Smooth muscle cell (in vitro differentiated cells): ENCODE measurements around the gene ZFPM1. TPM values are rescaled to one million over a fixed set of nuclear protein-coding genes. Genes with fewer than 3 reads are reported as not detected.

ENCODE experiments used
- DNase-seq: peaks from one replicate; lab custom pipeline; 2025; ENCODE audit not compliant: unreplicated experiment; lab: John Stamatoyannopoulos, UW
- H2AFZ ChIP-seq: fragments of 200-600 bp; sonication (generic); 2 replicates; pipeline ENCODE4 v1.6.0; 2016; ENCODE audit warnings: antibody characterized with exemption, low read depth, mild to moderate bottlenecking
- H3F3A ChIP-seq: fragments of 200-600 bp; sonication (generic); 2 replicates; pipeline ENCODE4 v1.6.0; 2017; ENCODE audit warnings: antibody characterized with exemption, low read depth
- H3K27ac ChIP-seq: fragments of 200-600 bp; sonication (generic); 2 replicates; pipeline ENCODE4 v1.5.1; 2016; ENCODE audit warnings: low read depth, mild to moderate bottlenecking
- H3K27me3 ChIP-seq: fragments of 200-600 bp; sonication (generic); 2 replicates; pipeline ENCODE4 v1.6.1; 2016; ENCODE audit warnings: low read depth, mild to moderate bottlenecking
- H3K36me3 ChIP-seq: fragments of 200-600 bp; sonication (generic); 2 replicates; pipeline ENCODE4 v1.5.1; 2016; ENCODE audit warnings: low read depth
- H3K4me1 ChIP-seq: fragments of 200-600 bp; sonication (generic); 2 replicates; pipeline ENCODE4 v1.5.1; 2016; ENCODE audit warnings: low read depth
- H3K4me2 ChIP-seq: fragments of 200-600 bp; sonication (generic); 2 replicates; pipeline ENCODE4 v1.6.0; 2016; ENCODE audit warnings: mild to moderate bottlenecking
- H3K4me3 ChIP-seq: fragments of 200-600 bp; sonication (generic); 2 replicates; pipeline ENCODE4 v1.5.1; 2016; ENCODE audit warnings: mild to moderate bottlenecking
- H3K79me2 ChIP-seq: fragments of 200-600 bp; sonication (generic); 2 replicates; pipeline ENCODE4 v1.6.0; 2016; ENCODE audit warnings: low read depth, mild to moderate bottlenecking
- H3K9ac ChIP-seq: fragments of 200-600 bp; sonication (generic); 2 replicates; pipeline ENCODE4 v1.6.0; 2016; ENCODE audit warnings: low read depth
- H3K9me3 ChIP-seq: fragments of 200-600 bp; sonication (generic); replicated peaks from 2 replicates; pipeline ENCODE4 v1.5.1; 2016; ENCODE audit warnings: low read depth
- H4K20me1 ChIP-seq: fragments of 200-600 bp; sonication (generic); 2 replicates; pipeline ENCODE4 v1.6.0; 2016; ENCODE audit warnings: low read depth
- WGBS: methylation state at CpG from one replicate; pipeline ENCODE4 v1.1.7; 2016; ENCODE audit warnings: low lambda C conversion rate; 5-methylcytosine and 5-hydroxymethylcytosine counted together
- polyA plus RNA-seq: library from polyadenylated mRNA; unstranded; fragments of >200 nt; fragmentation: Nextera tagmentation; extraction: Ambion mirVana; gene quantifications from 2 replicates; pipeline ENCODE4 v1.2.1, GENCODE V29; 2016
- total RNA-seq: library from RNA; depleted of rRNA; stranded (reverse); fragments of >200 nt; gene quantifications from 2 replicates; pipeline ENCODE4 v1.2.3, GENCODE V29; 2014
- TF ChIP-seq, protein P1 (sequence below): fragments of 200-600 bp; sonication (generic); IDR thresholded peaks from 2 replicates; pipeline ENCODE4 v1.5.1; 2017; ENCODE audit warnings: borderline replicate concordance, mild to moderate bottlenecking, antibody characterized with exemption; ENCODE audit not compliant: insufficient read depth, poor library complexity, severe bottlenecking

Gene ZFPM1
- total and polyA plus RNA-seq, 2 experiments from 2014 or later = 0.99 to 4.9 TPM

DNA sequence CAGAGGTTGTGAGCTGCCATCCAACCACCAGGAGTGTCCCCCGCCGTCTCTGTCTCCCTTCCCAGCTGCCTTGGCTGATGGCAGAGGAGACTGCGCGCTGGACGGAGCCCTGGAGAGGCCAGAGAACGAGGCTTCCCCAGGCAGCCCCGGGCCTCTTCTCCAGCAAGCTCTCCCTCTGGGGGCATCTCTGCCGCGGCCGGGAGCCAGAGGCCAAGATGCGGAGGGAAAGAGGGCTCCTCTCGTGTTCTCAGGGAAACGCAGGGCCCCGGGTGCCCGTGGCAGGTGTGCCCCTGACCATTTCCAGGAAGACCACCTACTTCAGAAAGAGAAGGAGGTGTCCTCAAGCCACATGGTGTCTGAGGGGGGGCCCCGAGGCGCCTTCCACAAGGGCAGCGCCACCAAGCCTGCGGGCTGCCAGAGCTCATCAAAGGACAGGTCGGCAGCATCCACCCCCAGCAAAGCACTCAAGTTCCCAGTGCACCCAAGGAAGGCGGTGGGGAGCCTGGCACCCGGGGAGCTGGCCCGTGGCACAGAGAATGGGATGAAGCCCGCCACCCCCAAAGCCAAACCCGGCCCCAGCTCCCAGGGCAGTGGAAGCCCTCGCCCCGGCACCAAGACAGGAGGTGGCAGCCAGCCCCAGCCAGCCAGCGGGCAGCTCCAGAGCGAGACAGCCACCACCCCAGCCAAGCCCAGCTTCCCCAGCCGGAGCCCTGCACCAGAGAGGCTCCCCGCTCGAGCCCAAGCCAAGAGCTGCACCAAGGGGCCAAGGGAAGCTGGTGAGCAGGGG lies 14.8 kb upstream of the ZFPM1 start:
- H2AFZ ChIP-seq = no peak overlapping the region
- H3K9me3 ChIP-seq = no peaks in the 10 kb centered on the region
- no peak overlapping the region for H3K4me3 ChIP-seq
- no peak for DNase-seq
- no peak overlapping the region for H3K4me2 ChIP-seq
- no peaks in the 10 kb centered on the region for H3K27me3 ChIP-seq
- 95% methylated on average over 32 of the region's 32 CpGs for WGBS
- H3K79me2 ChIP-seq = no peaks in the 10 kb centered on the region
- TF ChIP-seq, protein P1, sequence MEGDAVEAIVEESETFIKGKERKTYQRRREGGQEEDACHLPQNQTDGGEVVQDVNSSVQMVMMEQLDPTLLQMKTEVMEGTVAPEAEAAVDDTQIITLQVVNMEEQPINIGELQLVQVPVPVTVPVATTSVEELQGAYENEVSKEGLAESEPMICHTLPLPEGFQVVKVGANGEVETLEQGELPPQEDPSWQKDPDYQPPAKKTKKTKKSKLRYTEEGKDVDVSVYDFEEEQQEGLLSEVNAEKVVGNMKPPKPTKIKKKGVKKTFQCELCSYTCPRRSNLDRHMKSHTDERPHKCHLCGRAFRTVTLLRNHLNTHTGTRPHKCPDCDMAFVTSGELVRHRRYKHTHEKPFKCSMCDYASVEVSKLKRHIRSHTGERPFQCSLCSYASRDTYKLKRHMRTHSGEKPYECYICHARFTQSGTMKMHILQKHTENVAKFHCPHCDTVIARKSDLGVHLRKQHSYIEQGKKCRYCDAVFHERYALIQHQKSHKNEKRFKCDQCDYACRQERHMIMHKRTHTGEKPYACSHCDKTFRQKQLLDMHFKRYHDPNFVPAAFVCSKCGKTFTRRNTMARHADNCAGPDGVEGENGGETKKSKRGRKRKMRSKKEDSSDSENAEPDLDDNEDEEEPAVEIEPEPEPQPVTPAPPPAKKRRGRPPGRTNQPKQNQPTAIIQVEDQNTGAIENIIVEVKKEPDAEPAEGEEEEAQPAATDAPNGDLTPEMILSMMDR = no peak
- no peaks in the 10 kb centered on the region for H4K20me1 ChIP-seq
- H3K9ac ChIP-seq = no peak overlapping the region
- no peak overlapping the region for H3K27ac ChIP-seq
- H3K36me3 ChIP-seq = no peaks in the 10 kb centered on the region
- H3K4me1 ChIP-seq = no peaks in the 10 kb centered on the region
- H3F3A ChIP-seq = no peaks in the 10 kb centered on the region

DNA sequence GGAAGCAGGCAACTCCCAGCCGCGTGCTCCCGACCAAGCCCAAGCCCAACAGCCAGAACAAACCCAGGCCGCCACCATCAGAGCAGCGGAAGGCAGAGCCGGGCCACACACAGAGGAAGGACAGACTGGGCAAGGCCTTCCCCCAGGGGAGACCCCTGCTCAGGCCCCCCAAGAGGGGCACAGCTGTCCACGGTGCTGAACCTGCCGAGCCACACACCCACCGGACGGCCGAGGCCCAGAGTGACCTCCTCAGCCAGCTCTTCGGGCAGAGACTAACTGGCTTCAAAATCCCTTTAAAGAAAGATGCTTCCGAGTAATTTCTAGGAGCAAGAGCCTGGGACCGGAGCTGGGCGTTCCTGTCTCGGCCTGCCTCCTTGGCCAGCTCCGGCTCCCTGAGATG lies 14.1 kb upstream of the ZFPM1 start:
- Histone ChIP-seq H3K9me3 (no peaks in the 10 kb centered on the region), H3K27me3 (no peaks in the 10 kb centered on the region), H3K9ac (no peak overlapping the region), H3K36me3 (no peaks in the 10 kb centered on the region), H3K4me1 (no peaks in the 10 kb centered on the region), H3K79me2 (no peaks in the 10 kb centered on the region), H3K4me2 (no peak overlapping the region), H3K27ac (no peak overlapping the region), H2AFZ (no peak overlapping the region), H4K20me1 (no peaks in the 10 kb centered on the region), H3K4me3 (no peak overlapping the region), H3F3A (no peaks in the 10 kb centered on the region)
- DNase-seq = no peak
- WGBS = 87% methylated on average over 17 of the region's 17 CpGs
- TF ChIP-seq, protein P1 = no peak

DNA sequence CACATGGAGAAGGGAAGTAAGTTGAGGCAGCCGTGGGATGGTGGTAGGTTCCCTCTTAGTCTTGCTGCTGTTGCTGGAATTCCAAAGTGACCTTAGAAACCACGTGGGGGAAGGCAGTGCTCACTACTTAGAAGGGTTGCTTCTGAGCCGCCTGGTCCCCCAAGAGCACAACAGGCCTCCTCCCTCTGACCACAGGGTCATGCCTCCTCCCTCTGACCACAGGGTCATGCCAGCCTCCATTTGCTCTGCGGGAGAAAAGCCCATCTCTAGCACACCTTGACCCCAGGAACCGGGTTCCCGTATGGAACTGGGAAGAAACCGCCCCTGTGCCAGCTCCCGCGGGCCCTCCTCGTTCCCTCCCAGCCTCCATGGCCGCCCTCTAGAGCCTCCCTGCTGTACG lies 13.4 kb upstream of the ZFPM1 start:
- Histone ChIP-seq H2AFZ (no peak overlapping the region), H3K79me2 (no peaks in the 10 kb centered on the region), H3K36me3 (no peaks in the 10 kb centered on the region), H4K20me1 (no peaks in the 10 kb centered on the region), H3K9ac (no peak overlapping the region), H3K4me1 (no peaks in the 10 kb centered on the region), H3K27ac (no peak overlapping the region), H3K4me3 (no peak overlapping the region), H3K9me3 (no peaks in the 10 kb centered on the region), H3F3A (no peaks in the 10 kb centered on the region), H3K27me3 (no peaks in the 10 kb centered on the region), H3K4me2 (no peak overlapping the region)
- no peak for DNase-seq
- WGBS = 93% methylated on average over 12 of the region's 12 CpGs
- TF ChIP-seq, protein P1 = no peak

DNA sequence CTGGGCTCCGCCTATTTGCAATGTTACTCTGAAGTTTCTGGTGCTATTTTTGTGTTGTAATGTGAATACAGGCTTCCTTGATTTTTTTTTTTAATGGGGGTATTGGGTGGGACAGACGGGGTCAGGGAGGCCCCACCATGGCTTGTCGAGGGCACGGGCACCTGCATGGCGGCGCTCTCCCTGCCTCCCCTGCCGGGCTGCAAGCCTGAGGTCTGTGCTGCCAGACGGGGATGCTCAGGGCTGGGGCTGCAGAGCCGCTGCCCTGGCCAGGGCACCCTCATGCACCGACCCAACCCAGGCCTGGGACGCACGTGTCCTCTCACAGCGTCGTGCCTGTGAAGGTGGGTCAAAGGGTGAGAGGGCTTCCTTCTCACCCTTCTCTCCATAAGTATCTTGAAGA lies 13.0 kb upstream of the ZFPM1 start:
- no peaks in the 10 kb centered on the region for H3K36me3 ChIP-seq
- no peak overlapping the region for H3K27ac ChIP-seq
- no peak overlapping the region for H2AFZ ChIP-seq
- TF ChIP-seq, protein P1 = no peak
- DNase-seq = no peak
- H3K4me2 ChIP-seq = no peak overlapping the region
- no peak overlapping the region for H3K9ac ChIP-seq
- H3K79me2 ChIP-seq = no peaks in the 10 kb centered on the region
- no peaks in the 10 kb centered on the region for H3K27me3 ChIP-seq
- H3K4me1 ChIP-seq = no peaks in the 10 kb centered on the region
- no peak overlapping the region for H3K4me3 ChIP-seq
- no peaks in the 10 kb centered on the region for H4K20me1 ChIP-seq
- H3K9me3 ChIP-seq = no peaks in the 10 kb centered on the region
- H3F3A ChIP-seq = no peaks in the 10 kb centered on the region
- whole genome bisulfite sequencing = 88% methylated on average over 13 of the region's 14 CpGs
